ENCODE measurements around the gene ULK4.
"Not testable (repeated sequence)": the region's sequence is repeated elsewhere in the genome, so short reads cannot be mapped to it uniquely, and the experiment has no call there.

The ULK4 gene

DNA sequence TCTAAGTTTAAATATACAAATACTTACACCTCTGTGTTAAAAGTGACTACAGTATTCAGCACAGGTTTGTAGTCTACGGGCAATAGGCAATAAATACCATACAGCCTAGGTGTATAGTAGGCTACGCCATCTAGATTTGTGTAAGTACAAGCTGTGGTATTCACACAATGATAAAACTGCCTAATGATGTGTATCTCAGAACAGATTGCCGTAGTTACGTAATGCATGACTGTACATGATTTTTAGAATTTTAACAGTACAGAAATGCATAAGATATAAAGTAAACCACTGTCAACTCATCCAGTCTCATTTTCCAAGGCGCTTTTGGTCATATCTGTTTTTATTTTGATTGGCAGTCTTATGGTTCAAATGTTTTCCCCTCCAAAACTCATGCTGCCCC, 396.9 kb downstream of the ULK4 start:
- no peak for ATAC-seq
- H3K9me3 Mint-ChIP-seq, result peaks cover 4% of the 10 kb centered on the region
- H3K27ac Mint-ChIP-seq, result no peak overlapping the region
- peaks cover 21% of the 10 kb centered on the region for H3K36me3 Mint-ChIP-seq
- H3K4me3 Mint-ChIP-seq, result no peak overlapping the region
- no peaks in the 10 kb centered on the region for H3K4me1 Mint-ChIP-seq
- H3K27me3 Mint-ChIP-seq, result no peaks in the 10 kb centered on the region

DNA sequence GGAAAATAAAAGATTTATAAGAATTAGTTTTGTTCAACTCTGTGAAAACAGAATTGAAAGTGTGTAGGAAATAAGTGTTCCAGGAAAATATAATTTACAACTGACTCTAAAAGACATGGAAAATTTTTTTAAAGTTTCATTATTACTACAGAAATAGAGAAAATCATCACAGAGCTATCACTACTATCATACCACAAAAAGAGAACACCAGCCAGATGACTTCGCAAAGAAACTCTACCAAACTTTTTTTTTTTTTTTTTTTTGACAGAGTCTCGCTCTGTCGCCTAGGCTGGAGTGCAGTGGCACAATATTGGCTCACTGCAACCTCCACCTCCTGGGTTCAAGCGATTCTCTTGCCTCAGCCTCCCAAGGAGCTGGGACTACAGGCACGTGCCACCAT, 405.7 kb downstream of the ULK4 start:
- ATAC-seq, result peak; percentile 20
- H3K27ac Mint-ChIP-seq, H3K9me3 Mint-ChIP-seq, H3K27me3 Mint-ChIP-seq, H3K4me1 Mint-ChIP-seq, H3K4me3 Mint-ChIP-seq: not testable (repeated sequence)
- H3K36me3 Mint-ChIP-seq, result peaks cover 24% of the 10 kb centered on the region

DNA sequence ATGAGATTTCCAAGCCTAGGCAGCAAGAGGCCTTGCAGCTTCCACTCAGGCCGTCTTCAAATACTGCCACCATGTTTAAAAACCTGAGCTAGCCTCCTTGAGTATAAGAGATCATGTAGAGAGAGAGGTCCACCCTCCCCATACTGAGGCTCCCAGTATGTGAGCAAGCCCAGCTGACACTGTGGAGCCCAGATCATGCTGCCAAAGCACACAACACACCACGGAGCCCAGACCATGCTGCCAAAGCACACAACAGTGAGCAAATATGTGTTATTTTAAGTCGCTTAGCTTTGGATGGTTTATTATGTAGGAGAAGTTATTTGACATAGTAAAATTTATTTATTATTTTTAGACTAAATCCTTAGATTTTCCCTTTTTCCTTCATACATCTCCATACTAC, 428.9 kb downstream of the ULK4 start:
- ATAC-seq, result no peak
- Mint-ChIP-seq H3K27me3 (no peaks in the 10 kb centered on the region), H3K36me3 (no peaks in the 10 kb centered on the region), H3K27ac (no peak overlapping the region), H3K9me3 (no peaks in the 10 kb centered on the region), H3K4me3 (no peak overlapping the region), H3K4me1 (no peaks in the 10 kb centered on the region)

DNA sequence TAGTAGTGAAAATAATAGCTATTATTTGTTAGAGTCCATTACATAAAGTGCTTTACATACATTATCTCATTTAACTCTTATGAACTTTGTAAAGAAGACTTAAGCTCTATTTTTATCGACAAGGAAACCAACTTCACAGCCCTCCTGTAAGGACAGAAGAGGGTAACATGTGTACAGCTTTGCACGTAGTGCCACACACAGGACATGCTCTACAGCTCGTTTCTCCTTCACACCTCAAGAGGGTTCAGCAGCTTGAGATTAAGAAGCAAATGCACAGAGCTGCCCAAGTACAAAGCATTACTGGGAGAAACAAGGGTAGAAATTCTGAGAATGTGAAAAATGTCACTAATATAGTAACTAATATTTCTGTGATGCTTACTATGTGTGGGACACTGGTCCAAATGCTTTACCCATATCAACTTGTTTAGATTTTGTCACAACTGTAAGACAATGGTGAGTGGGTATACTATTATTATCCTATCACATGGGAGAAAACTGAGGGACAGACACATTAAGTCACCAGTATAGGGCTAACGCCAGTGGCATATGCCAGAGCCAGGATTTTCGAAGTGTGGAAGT, 434.8 kb downstream of the ULK4 start:
- no peak overlapping the region for H3K27ac Mint-ChIP-seq
- H3K27me3 Mint-ChIP-seq, result no peaks in the 10 kb centered on the region
- no peaks in the 10 kb centered on the region for H3K36me3 Mint-ChIP-seq
- no peak for ATAC-seq
- H3K4me3 Mint-ChIP-seq, result no peak overlapping the region
- H3K4me1 Mint-ChIP-seq, result peaks cover 22% of the 10 kb centered on the region
- H3K9me3 Mint-ChIP-seq, result no peaks in the 10 kb centered on the region

DNA sequence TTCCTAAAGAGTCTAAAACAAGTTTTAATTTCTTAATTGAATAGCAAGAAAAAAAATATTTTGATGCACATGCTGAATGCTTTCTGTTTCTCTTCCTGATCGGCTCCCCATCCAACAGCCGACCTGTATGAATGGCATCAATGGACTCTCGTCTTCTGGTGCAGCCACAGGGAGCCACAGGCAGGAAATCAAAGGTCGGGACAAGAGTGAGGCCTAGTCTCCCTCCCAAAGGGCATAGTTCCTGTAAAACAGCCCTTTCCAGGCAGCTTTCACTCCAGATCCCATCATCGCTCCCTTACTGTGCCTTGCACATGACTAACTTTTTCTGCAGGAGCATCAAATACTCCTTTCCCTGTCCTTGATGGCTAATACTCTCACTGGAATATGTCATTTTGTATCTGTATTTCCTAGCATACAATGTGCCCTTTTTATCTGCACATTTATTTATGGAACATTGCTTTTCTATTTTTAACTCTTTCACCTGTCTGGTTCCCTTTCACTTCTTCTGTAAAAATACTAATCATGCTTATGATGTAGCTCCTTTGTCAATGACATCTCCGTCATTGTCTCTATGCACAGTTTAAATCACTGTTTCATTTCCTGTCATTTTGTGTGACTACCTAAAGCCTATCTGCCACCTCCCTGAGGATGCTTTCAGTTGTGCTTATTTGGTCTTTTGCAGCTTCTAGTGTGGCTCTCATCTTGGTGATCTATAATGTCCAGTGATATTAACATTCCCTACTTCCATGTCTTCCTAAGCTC, 436.4 kb downstream of the ULK4 start:
- H3K4me3 Mint-ChIP-seq, result no peak overlapping the region
- H3K4me1 Mint-ChIP-seq, result peaks cover 22% of the 10 kb centered on the region
- no peaks in the 10 kb centered on the region for H3K27me3 Mint-ChIP-seq
- no peaks in the 10 kb centered on the region for H3K36me3 Mint-ChIP-seq
- no peaks in the 10 kb centered on the region for H3K9me3 Mint-ChIP-seq
- no peak overlapping the region for H3K27ac Mint-ChIP-seq
- peak; percentile 58 for ATAC-seq

DNA sequence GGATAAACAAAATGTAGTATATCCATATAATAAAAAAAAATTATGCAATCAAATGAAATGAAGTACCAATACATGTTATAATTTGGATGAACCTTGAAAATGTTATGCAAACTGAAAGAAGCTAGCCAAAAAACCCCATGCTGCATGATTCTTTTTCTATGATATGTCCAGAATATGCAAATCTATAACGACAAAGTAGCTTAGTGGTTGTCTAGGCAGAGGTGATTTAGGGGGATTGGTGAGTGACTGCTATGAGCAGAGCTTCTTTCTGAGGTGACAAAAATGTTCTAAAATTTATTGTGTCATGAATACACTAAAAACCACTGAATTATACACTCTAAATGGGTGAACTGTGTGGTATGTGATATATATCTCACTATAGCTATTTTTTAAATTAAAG, 438.0 kb downstream of the ULK4 start:
- no peak for ATAC-seq
- no peaks in the 10 kb centered on the region for H3K36me3 Mint-ChIP-seq
- H3K4me3 Mint-ChIP-seq, result no peak overlapping the region
- no peak overlapping the region for H3K27ac Mint-ChIP-seq
- no peaks in the 10 kb centered on the region for H3K9me3 Mint-ChIP-seq
- H3K27me3 Mint-ChIP-seq, result no peaks in the 10 kb centered on the region
- H3K4me1 Mint-ChIP-seq, result peaks cover 22% of the 10 kb centered on the region

DNA sequence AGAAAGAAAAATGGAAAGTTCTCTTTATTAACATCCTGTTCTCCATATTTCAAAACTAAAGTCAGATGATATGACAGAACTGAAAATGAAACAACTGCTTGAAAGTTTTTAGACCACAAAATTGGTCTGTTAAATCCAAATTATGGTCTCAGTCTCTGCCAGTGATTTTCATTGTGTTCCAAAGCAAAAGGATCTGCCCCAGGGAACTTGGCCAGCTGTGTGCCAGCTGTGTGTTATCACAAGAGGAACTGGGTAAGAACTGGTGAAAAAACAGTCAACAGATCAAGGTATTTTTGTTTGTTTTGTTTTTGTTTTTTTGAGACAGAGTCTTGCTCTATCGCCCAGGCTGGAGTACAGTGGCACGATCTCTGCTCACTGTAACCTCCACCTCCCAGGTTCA, 439.3 kb downstream of the ULK4 start:
- Mint-ChIP-seq H3K27ac (peak overlapping the region; percentile 67), H3K9me3 (no peaks in the 10 kb centered on the region), H3K4me3 (peak overlapping the region; percentile 18), H3K36me3 (no peaks in the 10 kb centered on the region), H3K4me1 (peaks cover 22% of the 10 kb centered on the region), H3K27me3 (no peaks in the 10 kb centered on the region)
- ATAC-seq, result peak; percentile 65

DNA sequence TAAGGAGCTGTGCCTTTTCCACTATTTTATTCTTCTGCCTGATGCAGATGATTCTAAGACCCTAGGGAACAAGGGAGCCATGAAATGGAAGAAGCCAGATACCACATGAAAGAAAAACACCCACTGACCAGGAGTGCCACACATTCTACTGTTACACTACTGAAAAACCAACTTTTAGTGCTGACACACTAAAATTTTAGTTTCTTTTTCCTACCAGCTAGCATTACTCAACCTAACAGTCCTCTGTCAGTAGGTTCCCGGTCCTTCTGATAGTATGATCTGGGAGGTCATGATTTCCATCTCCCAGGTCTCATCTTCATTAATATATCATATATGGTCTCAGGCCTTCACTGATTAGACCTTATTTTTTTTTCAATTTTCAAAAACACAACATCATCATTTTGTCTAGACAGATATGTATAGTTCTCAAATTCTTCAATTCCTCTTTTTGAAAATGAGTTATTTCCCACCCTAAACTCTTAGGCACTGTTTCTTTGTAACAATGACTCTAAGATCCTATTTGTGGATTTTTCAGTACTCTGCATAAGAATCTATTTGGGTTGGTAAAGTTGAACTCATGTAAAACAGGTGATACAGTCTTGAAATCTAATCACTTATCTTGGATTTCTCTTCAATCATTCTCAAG, 440.8 kb downstream of the ULK4 start:
- no peak for ATAC-seq
- no peak overlapping the region for H3K27ac Mint-ChIP-seq
- H3K4me1 Mint-ChIP-seq, result peaks cover 21% of the 10 kb centered on the region
- peaks cover 2% of the 10 kb centered on the region for H3K9me3 Mint-ChIP-seq
- H3K27me3 Mint-ChIP-seq, result no peaks in the 10 kb centered on the region
- H3K4me3 Mint-ChIP-seq, result no peak overlapping the region
- peaks cover 10% of the 10 kb centered on the region for H3K36me3 Mint-ChIP-seq

DNA sequence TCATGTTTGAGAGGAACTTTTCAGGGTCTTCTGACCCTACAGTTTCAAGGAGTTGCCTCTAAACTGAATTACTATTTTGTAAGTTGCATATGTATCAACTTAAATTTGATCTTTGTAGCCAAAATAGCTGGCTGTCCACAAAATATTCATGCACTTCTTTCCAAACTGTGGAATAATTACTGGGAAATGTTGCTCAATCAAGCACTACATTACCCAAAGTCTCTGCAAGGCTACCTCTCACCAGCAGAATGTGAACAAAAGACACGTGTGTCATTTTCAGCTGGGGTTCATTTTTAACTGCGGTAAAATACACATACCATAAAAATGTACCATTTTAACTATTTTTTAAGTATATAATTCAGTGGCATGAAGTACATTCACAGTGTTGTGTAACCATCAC, 442.2 kb downstream of the ULK4 start:
- Mint-ChIP-seq H3K9me3 (peaks cover 10% of the 10 kb centered on the region), H3K27me3 (no peaks in the 10 kb centered on the region), H3K27ac (no peak overlapping the region)

DNA sequence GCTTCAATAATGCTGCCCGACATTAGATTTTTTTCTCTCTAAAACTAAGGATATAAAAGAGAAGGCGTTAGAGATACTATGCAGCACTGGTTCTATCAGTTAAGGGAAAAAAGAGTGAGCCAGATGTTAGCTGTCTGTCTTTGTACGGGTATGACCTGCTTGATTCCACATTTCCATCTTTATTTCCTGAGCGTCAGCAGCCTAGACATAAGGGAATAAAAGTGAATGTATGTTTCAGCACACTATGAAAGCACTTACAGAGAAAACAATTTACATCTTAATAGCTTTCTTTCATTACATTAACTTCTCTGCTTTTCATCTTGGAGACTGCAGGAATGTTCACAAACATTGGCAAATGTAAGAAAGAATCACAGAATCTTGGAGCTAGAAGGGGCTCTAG, 443.3 kb downstream of the ULK4 start:
- peaks cover 10% of the 10 kb centered on the region for H3K9me3 Mint-ChIP-seq
- peaks cover 26% of the 10 kb centered on the region for H3K36me3 Mint-ChIP-seq
- peaks cover 6% of the 10 kb centered on the region for H3K4me1 Mint-ChIP-seq
- no peaks in the 10 kb centered on the region for H3K27me3 Mint-ChIP-seq
- no peak for ATAC-seq
- H3K4me3 Mint-ChIP-seq, result no peak overlapping the region
- no peak overlapping the region for H3K27ac Mint-ChIP-seq

More for the DNA sequence above, 442.2 kb downstream of the ULK4 start:
- Mint-ChIP-seq H3K4me1 (peaks cover 12% of the 10 kb centered on the region), H3K4me3 (no peak overlapping the region), H3K36me3 (peaks cover 19% of the 10 kb centered on the region)
- ATAC-seq, result no peak

DNA sequence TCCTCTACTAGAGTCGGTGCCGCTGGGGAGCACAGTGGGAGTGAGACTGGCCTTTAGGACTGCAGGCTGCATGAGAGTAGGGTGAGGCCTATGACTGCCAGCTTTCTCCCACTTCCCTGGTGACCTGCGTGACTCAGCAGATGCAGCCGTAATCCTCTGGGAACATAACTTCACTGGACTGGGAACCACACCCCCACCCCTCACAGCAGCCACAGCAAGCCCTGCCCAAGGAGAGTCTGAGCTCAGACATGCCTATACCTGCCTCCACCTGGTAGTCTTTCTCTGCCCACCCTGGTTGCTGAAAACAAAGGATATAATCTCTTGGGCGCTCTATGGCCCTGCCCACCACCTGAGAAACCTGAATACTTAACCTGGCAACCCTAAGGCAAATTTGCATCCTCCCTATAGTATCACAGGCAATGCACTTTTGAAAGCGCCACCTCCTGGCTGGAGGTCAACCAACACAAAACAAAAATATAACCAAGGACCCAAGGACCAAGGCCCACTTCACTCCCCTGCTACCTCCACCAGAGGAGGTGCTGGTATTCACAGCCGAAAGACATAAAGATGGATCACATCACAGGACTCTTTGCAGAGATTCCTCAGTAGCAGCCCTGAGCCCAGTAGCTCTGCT, 453.7 kb downstream of the ULK4 start:
- Mint-ChIP-seq H3K4me3 (no peak overlapping the region), H3K27ac (no peak overlapping the region), H3K27me3 (no peaks in the 10 kb centered on the region), H3K36me3 (peaks cover 48% of the 10 kb centered on the region), H3K9me3 (peaks cover 22% of the 10 kb centered on the region), H3K4me1 (no peaks in the 10 kb centered on the region)
- no peak for ATAC-seq

DNA sequence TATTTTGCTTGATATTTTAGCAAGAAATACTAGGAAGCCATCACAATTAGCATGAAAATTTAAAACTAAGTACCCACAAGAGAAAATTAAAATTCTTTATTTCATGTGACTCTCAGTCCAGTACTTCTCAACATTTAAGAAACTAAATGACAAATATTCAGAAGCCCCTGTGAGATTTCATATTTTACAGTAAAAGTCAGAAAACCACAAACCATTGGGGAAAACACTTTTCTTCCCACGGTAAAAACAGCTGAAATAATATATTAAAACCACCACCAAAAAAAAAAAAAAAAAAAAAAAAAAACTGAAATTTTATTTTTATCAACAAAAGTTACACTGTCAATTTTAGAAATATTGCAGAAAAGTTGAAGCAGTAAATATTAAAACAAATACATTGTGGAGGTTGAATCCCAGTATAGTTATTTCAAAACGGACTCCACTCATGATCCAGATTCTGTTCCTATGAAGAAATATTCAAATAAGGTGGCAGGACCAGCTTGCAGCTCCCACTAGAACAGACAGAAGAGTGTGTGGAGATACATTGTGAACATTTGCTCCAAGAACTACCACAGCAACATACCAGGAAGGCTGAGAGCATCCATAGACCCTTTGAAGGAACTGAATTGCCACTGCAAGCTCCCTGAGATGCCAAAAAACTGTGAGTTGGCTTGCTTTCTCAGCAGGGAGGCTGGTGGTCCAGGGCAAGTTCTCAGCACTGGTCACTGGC, 454.4 kb downstream of the ULK4 start:
- no peak for ATAC-seq
- Mint-ChIP-seq H3K4me1 (no peaks in the 10 kb centered on the region), H3K27ac (no peak overlapping the region), H3K4me3 (no peak overlapping the region), H3K36me3 (peaks cover 42% of the 10 kb centered on the region), H3K9me3 (peaks cover 22% of the 10 kb centered on the region), H3K27me3 (no peaks in the 10 kb centered on the region)

DNA sequence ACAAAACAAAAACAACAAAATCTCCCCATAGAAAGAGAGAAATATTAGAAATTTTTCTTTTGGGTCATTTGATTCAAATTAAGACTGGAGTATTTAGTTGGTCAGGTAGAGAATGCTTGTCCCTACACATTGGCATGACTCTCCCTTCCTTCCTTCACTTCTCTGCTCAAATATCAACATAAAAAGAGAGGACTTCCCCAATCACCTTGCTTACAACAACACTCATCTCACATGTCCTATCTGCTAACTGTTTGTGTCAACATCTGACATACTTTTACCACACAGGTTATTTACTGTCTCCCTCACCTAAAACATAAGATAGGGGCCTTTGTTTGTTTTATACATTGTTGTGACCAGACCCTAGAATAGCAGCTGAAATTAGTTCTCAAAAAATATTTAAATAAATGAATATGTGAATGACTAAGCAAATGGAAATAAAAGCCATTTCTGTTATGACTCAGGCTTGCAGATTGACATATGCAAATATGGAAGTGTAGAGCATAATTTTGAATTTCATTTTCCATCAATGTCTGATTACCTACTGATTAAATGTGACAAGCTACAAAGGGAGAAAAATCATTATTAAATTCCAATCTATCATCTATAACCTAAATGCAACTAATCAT, 457.8 kb downstream of the ULK4 start:
- H3K9me3 Mint-ChIP-seq, result peaks cover 9% of the 10 kb centered on the region
- no peak overlapping the region for H3K4me3 Mint-ChIP-seq
- H3K4me1 Mint-ChIP-seq, result no peaks in the 10 kb centered on the region
- H3K36me3 Mint-ChIP-seq, result peaks cover 11% of the 10 kb centered on the region
- no peaks in the 10 kb centered on the region for H3K27me3 Mint-ChIP-seq
- no peak for ATAC-seq
- no peak overlapping the region for H3K27ac Mint-ChIP-seq

DNA sequence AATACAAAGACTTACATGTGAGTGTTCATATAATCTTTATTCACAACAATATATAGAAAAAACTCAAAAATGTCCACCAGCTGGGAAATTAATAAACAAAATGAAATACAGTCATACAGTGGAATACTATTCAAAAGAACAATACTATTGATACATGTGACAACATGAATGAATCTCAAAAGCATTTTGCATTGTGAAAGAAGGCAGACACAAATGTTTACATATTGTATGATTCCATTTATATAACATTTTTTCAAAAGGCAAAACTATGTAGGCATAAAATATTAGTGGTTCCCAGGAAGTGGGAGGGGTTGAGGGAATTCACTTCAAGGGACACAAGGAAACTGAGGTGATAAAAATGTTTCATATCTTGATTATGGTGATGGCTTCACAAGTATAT, 459.4 kb downstream of the ULK4 start:
- no peaks in the 10 kb centered on the region for H3K36me3 Mint-ChIP-seq
- H3K9me3 Mint-ChIP-seq, result no peaks in the 10 kb centered on the region
- no peaks in the 10 kb centered on the region for H3K27me3 Mint-ChIP-seq
- H3K27ac Mint-ChIP-seq, result no peak overlapping the region
- no peaks in the 10 kb centered on the region for H3K4me1 Mint-ChIP-seq
- ATAC-seq, result no peak
- no peak overlapping the region for H3K4me3 Mint-ChIP-seq

DNA sequence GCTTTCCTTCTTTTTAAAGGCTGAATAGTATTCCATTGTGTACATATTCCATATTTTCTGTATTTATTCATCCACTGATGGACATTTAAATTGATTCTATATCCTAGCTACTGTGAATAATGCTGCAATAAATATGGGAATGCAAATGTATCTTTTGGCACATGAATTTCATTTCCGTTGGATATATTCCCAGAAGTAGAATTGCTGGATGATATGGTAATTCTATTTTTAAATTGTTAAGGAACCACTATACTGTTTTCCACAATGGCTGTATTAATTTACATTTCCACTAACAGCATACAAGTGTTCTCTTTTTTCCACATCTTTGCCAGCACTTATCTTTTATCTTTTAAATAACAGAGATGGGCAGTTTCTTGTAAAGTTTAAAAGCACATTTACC, 459.9 kb downstream of the ULK4 start:
- H3K4me1 Mint-ChIP-seq, result no peaks in the 10 kb centered on the region
- H3K27ac Mint-ChIP-seq, result no peak overlapping the region

More for the DNA sequence above, 459.9 kb downstream of the ULK4 start:
- ATAC-seq, result no peak
- no peak overlapping the region for H3K4me3 Mint-ChIP-seq
- no peaks in the 10 kb centered on the region for H3K27me3 Mint-ChIP-seq
- no peaks in the 10 kb centered on the region for H3K36me3 Mint-ChIP-seq
- H3K9me3 Mint-ChIP-seq, result no peaks in the 10 kb centered on the region

All from stimulated activated memory B cell treated with anti-CD40 and anti-IgM and Interleukin-4, amounts not matched to agents 10 μg/mL and 1 μg/mL and 100 μg/mL, for 72 hours (primary cell).